ENCODE measurements around the gene KCNH2. TPM values are rescaled to one million over a fixed set of nuclear protein-coding genes. Genes with fewer than 3 reads are reported as not detected.

KCNH2 gene
- total and polyA plus RNA-seq, 4 donors, result 0.18 to 74.6 (median 0.33) TPM; not detected in 1

DNA sequence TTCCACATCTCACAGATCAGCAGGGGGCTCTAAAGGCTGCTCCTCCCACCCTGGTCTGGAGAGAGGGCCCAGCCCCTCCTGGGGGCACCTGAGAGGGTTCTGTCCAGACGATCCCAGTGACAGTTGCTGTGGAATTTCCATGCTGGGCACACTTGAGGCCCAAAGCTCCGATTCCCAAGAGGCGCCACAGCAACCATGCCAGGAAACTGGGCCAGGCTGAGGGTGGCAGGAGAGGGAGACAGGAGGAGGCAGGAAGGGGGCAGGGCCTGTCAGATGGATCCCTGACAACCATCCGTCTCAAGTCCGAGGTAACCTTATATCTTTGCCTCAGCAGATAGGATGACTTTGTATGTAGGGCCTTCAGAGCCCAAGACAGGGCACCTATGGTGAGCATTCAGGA is 8.4 kb upstream of the KCNH2 start:
- TF ChIP-seq FOXA2 (IDR thresholded peaks at IDR 0.05) (no peak), FOXA1 (IDR thresholded peaks at IDR 0.05) (no peak), NR2F2 (IDR thresholded peaks at IDR 0.05) (no peak), JUND (IDR thresholded peaks at IDR 0.05) (no peak), SP1 (IDR thresholded peaks at IDR 0.05) (no peak), RAD21 (IDR thresholded peaks at IDR 0.05) (no peak), HNF4G (IDR thresholded peaks at IDR 0.05) (no peak), EGR1 (IDR thresholded peaks at IDR 0.05; ENCODE audit: low read depth in 2 of 2) (no peak), RXRA (IDR thresholded peaks at IDR 0.05) (no peak), YY1 (IDR thresholded peaks at IDR 0.05) (no peak)
- TF ChIP-seq, protein P1, sequence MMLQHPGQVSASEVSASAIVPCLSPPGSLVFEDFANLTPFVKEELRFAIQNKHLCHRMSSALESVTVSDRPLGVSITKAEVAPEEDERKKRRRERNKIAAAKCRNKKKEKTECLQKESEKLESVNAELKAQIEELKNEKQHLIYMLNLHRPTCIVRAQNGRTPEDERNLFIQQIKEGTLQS (IDR thresholded peaks at IDR 0.05), result no peak
- TF ChIP-seq, protein P2, sequence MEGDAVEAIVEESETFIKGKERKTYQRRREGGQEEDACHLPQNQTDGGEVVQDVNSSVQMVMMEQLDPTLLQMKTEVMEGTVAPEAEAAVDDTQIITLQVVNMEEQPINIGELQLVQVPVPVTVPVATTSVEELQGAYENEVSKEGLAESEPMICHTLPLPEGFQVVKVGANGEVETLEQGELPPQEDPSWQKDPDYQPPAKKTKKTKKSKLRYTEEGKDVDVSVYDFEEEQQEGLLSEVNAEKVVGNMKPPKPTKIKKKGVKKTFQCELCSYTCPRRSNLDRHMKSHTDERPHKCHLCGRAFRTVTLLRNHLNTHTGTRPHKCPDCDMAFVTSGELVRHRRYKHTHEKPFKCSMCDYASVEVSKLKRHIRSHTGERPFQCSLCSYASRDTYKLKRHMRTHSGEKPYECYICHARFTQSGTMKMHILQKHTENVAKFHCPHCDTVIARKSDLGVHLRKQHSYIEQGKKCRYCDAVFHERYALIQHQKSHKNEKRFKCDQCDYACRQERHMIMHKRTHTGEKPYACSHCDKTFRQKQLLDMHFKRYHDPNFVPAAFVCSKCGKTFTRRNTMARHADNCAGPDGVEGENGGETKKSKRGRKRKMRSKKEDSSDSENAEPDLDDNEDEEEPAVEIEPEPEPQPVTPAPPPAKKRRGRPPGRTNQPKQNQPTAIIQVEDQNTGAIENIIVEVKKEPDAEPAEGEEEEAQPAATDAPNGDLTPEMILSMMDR (IDR thresholded peaks at IDR 0.05; ENCODE audit: low read depth, low read length, missing input control), result no peak
- TF ChIP-seq, protein P3, sequence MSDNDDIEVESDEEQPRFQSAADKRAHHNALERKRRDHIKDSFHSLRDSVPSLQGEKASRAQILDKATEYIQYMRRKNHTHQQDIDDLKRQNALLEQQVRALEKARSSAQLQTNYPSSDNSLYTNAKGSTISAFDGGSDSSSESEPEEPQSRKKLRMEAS (IDR thresholded peaks at IDR 0.05), result no peak
- TF ChIP-seq, protein P4, sequence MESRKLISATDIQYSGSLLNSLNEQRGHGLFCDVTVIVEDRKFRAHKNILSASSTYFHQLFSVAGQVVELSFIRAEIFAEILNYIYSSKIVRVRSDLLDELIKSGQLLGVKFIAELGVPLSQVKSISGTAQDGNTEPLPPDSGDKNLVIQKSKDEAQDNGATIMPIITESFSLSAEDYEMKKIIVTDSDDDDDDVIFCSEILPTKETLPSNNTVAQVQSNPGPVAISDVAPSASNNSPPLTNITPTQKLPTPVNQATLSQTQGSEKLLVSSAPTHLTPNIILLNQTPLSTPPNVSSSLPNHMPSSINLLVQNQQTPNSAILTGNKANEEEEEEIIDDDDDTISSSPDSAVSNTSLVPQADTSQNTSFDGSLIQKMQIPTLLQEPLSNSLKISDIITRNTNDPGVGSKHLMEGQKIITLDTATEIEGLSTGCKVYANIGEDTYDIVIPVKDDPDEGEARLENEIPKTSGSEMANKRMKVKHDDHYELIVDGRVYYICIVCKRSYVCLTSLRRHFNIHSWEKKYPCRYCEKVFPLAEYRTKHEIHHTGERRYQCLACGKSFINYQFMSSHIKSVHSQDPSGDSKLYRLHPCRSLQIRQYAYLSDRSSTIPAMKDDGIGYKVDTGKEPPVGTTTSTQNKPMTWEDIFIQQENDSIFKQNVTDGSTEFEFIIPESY (IDR thresholded peaks at IDR 0.05), result no peak
- TF ChIP-seq, protein P5, sequence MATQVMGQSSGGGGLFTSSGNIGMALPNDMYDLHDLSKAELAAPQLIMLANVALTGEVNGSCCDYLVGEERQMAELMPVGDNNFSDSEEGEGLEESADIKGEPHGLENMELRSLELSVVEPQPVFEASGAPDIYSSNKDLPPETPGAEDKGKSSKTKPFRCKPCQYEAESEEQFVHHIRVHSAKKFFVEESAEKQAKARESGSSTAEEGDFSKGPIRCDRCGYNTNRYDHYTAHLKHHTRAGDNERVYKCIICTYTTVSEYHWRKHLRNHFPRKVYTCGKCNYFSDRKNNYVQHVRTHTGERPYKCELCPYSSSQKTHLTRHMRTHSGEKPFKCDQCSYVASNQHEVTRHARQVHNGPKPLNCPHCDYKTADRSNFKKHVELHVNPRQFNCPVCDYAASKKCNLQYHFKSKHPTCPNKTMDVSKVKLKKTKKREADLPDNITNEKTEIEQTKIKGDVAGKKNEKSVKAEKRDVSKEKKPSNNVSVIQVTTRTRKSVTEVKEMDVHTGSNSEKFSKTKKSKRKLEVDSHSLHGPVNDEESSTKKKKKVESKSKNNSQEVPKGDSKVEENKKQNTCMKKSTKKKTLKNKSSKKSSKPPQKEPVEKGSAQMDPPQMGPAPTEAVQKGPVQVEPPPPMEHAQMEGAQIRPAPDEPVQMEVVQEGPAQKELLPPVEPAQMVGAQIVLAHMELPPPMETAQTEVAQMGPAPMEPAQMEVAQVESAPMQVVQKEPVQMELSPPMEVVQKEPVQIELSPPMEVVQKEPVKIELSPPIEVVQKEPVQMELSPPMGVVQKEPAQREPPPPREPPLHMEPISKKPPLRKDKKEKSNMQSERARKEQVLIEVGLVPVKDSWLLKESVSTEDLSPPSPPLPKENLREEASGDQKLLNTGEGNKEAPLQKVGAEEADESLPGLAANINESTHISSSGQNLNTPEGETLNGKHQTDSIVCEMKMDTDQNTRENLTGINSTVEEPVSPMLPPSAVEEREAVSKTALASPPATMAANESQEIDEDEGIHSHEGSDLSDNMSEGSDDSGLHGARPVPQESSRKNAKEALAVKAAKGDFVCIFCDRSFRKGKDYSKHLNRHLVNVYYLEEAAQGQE (IDR thresholded peaks at IDR 0.05), result no peak
- 73% methylated on average over 5 of the region's 5 CpGs for WGBS

DNA sequence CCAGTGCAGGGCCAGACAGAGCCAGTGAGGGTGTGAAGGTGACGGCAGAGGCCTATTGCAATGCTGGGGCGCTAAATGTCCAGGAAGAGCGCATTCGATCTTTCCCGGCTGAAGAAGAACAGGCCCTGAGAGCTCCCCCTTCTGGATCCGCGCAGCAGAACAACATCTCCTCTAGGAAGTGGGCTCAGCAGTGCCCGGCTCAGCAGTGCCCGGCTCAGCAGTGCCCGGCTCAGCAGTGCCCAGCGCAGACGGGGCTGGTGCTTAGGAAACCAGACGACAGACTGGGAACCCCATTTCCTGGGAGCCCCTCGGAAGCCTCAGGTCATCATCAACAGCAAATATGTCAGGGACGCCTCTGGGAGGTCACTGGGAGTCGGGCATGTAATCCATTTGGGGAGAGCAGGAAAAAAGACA is 8.0 kb upstream of the KCNH2 start:
- Histone ChIP-seq H3K4me1 (ENCODE audit: control insufficient read depth in 4 of 4, insufficient read depth in 4 of 4, low read length in 3 of 4) (peaks cover 0 to 10% (median 6%) of the 10 kb centered on the region in 4 donors), H3K9ac (ENCODE audit: low read depth in 1 of 2, low read length in 2 of 2) (no peak overlapping the region), H3K27me3 (ENCODE audit: control insufficient read depth in 4 of 4, insufficient read depth in 4 of 4, low read length in 3 of 4) (peaks cover 0 to 2% (median 0%) of the 10 kb centered on the region in 4 donors), H3K36me3 (ENCODE audit: control insufficient read depth in 4 of 4, insufficient read depth in 3 of 4, low read depth in 1 of 4, low read length in 3 of 4) (no peaks in the 10 kb centered on the region), H3K9me3 (ENCODE audit: control insufficient read depth in 4 of 4, low read length in 3 of 4) (peaks cover 0 to 4% (median under 1%) of the 10 kb centered on the region in 4 donors), H3K27ac (ENCODE audit: low read depth in 1 of 2, low read length in 2 of 2) (no peak overlapping the region), H3K4me3 (ENCODE audit: low read depth in 1 of 3, low read length in 3 of 3) (no peak overlapping the region)
- peak; percentile 65 for DNase-seq (ENCODE audit: low spot score)
- WGBS, result 13% methylated on average over 16 of the region's 16 CpGs
- TF ChIP-seq, protein P3 (IDR thresholded peaks at IDR 0.05), result no peak
- TF ChIP-seq HNF4G (IDR thresholded peaks at IDR 0.05), result no peak
- no peak for TF ChIP-seq NR2F2 (IDR thresholded peaks at IDR 0.05)
- TF ChIP-seq, protein P5 (IDR thresholded peaks at IDR 0.05), result peak; percentile 54
- TF ChIP-seq FOXA2 (IDR thresholded peaks at IDR 0.05), result no peak
- TF ChIP-seq, protein P2 (IDR thresholded peaks at IDR 0.05; ENCODE audit: low read depth, low read length, missing input control), result peak; percentile 47
- peak; percentile 62 to 82 for TF ChIP-seq RAD21 (IDR thresholded peaks at IDR 0.05)

More for the DNA sequence above, 8.4 kb upstream of the KCNH2 start:
- peaks cover 0 to 4% (median under 1%) of the 10 kb centered on the region in 4 donors for H3K9me3 ChIP-seq (ENCODE audit: control insufficient read depth in 4 of 4, low read length in 3 of 4)
- H3K4me1 ChIP-seq (ENCODE audit: control insufficient read depth in 4 of 4, insufficient read depth in 4 of 4, low read length in 3 of 4), result peaks cover 0 to 10% (median 6%) of the 10 kb centered on the region in 4 donors
- peaks cover 0 to 2% (median 0%) of the 10 kb centered on the region in 4 donors for H3K27me3 ChIP-seq (ENCODE audit: control insufficient read depth in 4 of 4, insufficient read depth in 4 of 4, low read length in 3 of 4)
- no peak overlapping the region for H3K9ac ChIP-seq (ENCODE audit: low read depth in 1 of 2, low read length in 2 of 2)
- no peak overlapping the region for H3K4me3 ChIP-seq (ENCODE audit: low read depth in 1 of 3, low read length in 3 of 3)
- H3K27ac ChIP-seq (ENCODE audit: low read depth in 1 of 2, low read length in 2 of 2), result no peak overlapping the region
- no peak for DNase-seq (ENCODE audit: low spot score)
- H3K36me3 ChIP-seq (ENCODE audit: control insufficient read depth in 4 of 4, insufficient read depth in 3 of 4, low read depth in 1 of 4, low read length in 3 of 4), result no peaks in the 10 kb centered on the region
